GF-D8 (cell line): ENCODE data around the gene UBE2Q1.

Experiments
- DNase-seq: peaks from one replicate; lab custom pipeline; 2025; lab: John Stamatoyannopoulos, UW

UBE2Q1 gene

GRCh38 chr1:154557939-154558719 is at the start of gene UBE2Q1:
UBE2Q1 (minus strand) TSS chr1:154558662; CDS start chr1:154558553, 109 bp downstream.
- no peak for DNase-seq

- DNase-seq, result peak; percentile 90
These were observed 49.3 kb upstream of the UBE2Q1 start, which contains the start of gene ADAR for GRCh38 chr1:154607609-154608396. ADAR (minus strand) TSS chr1:154608186; CDS start chr1:154608006, 180 bp downstream.

- no peak for DNase-seq
These were observed 48.7 kb upstream of the UBE2Q1 start for GRCh38 chr1:154607106-154607608.

DNA sequence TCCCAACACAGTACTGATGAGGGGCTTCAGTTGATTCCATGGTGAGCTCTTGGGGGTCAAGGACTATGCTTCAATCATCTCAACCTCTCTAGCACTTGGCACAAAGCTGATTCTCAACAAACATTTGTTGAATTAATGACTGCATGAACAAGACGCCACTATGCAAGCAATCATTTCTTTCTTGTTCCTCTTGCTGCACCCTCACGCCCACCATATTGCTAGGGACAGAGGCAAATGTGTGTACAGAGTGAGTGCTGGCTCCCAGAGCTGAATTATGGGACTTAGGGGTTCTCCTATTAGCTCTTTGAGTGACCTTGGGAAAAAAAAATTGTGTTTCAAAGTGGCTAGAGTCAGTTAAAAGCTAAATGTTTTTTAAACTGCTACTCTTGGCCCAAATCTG is 47.1 kb upstream of the UBE2Q1 start:
- DNase-seq, result no peak

DNA sequence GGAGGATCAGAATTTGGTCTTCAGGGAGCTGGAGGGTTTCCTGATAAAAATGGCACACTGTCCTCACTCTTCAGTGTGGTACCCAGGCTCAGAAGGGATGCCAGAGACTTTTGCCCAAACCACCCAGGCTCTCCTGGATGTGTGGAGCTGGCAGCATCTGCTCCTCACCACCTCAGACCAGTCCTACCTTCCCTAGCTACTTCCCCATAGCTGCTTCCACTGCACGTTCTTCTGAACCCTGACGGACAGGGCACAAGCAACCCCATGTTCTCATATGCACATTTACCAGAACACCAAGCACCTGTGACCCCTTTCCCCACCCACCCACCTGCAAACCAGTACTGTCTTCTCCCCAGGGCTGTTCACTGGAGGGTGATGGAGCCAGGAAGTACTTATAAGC is 44.9 kb upstream of the UBE2Q1 start:
- no peak for DNase-seq

- DNase-seq, result no peak
These were observed 41.2 kb upstream of the UBE2Q1 start for GRCh38 chr1:154599658-154600057.

DNA sequence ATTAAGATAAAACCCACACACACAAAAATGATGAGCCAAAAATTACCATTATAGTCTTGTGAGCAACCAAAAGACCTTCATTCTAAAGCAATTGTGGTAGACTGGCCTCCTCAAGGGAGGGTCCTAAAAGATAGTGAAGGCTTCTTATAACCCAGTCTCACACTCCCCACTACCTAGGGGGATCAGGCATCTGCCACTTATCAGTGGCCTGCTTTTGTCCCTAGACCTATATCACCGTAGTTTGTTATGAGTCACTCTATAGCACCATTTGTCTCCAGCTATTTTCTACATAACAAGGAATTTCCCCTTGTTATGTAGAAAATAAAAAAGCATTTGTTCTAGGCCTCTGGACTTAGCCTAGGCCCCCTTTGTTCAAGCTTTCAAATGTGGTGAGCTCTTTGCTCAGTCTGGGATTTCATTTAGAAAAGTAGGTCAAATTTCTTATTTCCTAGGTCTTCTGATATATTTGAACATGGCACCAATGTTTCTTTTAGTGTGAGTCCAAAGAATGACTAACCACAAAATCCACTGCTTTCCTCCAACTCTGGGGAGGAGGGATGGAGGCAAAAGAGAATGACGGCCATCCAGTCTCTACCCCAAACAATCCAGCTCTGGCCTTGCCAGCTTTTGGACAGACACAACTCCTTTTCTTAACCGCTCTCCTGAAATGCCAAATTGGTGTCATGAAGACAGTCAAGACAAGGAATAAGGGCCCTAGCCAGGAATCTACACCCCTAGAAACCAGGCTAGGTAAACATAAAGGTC is 40.6 kb upstream of the UBE2Q1 start:
- no peak for DNase-seq

GRCh38 chr1:154595621-154596020 is 37.2 kb upstream of the UBE2Q1 start:
- no peak for DNase-seq

GRCh38 chr1:154594811-154595210 is 36.3 kb upstream of the UBE2Q1 start:
- no peak for DNase-seq

DNA sequence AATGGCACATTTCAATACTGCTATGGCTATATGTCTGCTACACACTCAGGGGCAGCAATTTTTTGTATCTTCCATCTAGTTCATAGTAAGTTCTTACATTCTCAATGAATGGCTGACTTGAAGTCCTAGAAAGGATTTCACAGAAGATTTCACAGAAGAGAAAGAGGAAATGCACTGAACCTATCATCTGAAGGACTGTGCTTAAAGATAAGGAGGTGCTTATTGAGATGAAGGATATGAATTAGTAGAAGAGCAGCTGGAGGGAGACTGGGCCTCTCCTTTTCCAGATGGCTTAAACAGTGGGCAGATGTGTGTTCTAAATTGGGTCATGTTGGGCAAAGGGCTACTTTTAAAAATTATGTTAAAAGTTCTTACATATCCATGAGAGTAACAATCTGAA is 34.9 kb upstream of the UBE2Q1 start:
- DNase-seq, result no peak

DNA sequence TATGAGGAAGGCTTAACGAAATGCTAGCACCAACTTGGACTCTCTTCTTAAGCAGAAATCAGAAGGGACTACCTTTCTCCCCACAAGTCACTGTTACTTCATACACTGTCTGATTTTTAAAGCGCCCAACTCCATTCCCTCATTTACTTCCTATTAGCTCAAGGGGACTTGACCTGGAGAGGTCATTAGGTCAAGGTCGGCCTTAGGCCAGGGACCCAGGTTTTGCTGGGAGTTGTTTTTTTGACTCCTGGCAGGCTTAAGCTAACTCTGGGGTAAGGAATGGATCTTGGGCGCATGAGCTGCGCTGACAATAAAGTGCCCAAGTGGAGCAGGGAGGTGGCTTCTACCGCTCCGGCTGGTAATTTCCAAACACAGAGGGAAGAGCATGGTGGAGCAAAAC is 32.7 kb upstream of the UBE2Q1 start:
- no peak for DNase-seq

- DNase-seq, result no peak
These were observed 32.3 kb upstream of the UBE2Q1 start for GRCh38 chr1:154590756-154591155.

DNA sequence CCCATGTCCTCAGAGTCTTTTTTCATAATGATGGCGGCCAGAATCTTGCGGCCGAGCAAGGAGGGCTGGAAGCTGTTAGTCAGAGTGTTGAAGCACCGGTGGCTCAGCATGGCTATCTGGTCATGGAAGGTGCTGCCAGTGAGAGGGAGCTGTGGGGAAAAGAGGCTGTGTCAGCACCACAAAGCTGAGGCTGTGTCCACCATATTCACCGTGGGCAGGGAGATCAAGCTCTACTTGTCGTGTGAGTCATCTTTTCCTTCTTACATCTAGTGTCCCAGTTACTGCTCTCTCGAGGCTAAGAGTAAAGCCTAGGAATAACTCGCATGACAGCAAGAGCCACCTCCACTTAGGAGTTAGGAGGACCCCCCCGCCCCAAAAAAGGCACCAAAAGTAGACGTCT is 31.3 kb upstream of the UBE2Q1 start:
- no peak for DNase-seq

DNA sequence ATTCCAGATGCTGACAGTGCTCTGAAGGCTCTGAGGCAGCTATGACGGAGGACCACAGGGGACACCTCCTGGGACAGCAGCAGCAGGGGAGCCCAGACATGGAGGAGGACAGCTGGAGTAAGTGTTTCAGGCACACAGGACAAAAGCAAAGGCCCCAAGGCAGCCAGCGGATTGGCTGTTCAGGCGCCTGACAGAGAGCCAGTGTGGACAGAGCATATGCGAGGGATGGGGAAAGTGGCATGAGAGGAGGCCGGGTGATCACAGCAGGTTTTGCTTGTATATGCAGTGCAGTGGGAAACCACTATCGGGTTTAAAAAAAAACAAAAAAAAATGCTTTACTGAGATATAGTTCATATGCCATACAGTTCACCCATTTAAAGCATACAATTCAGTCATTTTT is 28.2 kb upstream of the UBE2Q1 start:
- no peak for DNase-seq

- no peak for DNase-seq
These were observed 27.8 kb upstream of the UBE2Q1 start for GRCh38 chr1:154586231-154586630.

GRCh38 chr1:154584267-154584994 is 26.0 kb upstream of the UBE2Q1 start:
- DNase-seq, result no peak

- no peak for DNase-seq
These were observed 25.3 kb upstream of the UBE2Q1 start for GRCh38 chr1:154583773-154584172.

DNA sequence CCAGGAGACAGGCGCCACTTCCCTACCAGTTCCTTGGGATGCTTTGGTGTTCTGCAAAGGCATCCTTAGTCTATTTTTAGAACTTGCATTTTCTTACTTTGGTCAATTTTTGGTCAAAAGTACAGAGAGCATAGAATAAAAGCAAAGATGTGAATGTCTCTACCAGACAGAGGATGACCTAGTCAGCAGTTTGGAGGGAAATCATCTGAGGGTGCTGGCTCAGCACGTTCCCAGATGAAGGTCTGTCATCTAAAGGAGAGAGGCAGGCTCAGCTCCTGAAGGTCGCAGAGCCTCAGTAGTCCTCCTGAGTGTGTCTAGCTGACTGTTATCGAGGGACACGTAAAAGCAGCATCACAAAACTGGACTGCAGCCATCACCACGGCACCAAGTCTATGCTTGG is 24.4 kb upstream of the UBE2Q1 start:
- no peak for DNase-seq

- no peak for DNase-seq
These were observed 23.3 kb upstream of the UBE2Q1 start for GRCh38 chr1:154581766-154582165.

DNA sequence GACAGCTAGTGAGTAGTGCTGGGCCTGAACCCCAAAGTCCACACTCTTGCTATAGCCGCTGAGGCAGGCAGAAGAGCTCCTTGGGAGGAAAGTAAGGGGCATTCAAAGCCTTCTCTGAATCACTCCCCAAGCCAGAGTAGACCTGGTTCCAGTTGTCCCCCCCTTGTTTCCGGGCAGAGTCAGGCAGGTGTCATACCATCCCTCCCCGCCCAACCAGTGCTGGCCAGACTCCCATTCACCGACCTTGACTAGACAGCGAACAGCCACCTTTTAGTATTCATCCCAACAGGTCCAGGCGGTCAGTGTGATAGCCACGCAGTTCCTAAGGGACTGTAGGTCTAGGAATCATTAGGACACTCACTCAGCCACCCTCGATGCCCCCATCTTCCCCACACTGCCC is 20.9 kb upstream of the UBE2Q1 start:
- DNase-seq, result no peak

- DNase-seq, result no peak
These were observed 19.6 kb upstream of the UBE2Q1 start for GRCh38 chr1:154578058-154578418.
